HepG2 (cell line): ENCODE measurements around the gene GNRHR. TPM values are rescaled to one million over a fixed set of nuclear protein-coding genes. Genes with fewer than 3 reads are reported as not detected.
A peak's percentile ranks its signal among the peaks of the same experiment; 100 is the strongest.

Experiments
- ATAC-seq: fragments of 200-7000 bp; cut with Tn5 transposase; 3 replicates; pipeline ENCODE4 v1.9.1; 2020; ENCODE audit warnings: mild to moderate bottlenecking, moderate library complexity
- BruUV-seq: library from RNA; stranded (reverse); fragments of 400-500 nt; replicated peaks from 2 replicates; lab custom pipeline; 2021; lab: Mats Ljungman, UMichigan
- CTCF ChIA-PET: fragments of 300-600 bp; formaldehyde crosslinking; extraction: SDS; loops from one replicate; lab custom pipeline; 2021; ENCODE audit warnings: low total read pairs, inconsistent platforms, low intra/inter-chr PET ratio; lab: Yijun Ruan, JAX
- POLR2A ChIA-PET: fragments of 350-600 bp; sonication (Branson Sonifier 250); formaldehyde crosslinking; loops from one replicate; lab custom pipeline; 2020; ENCODE audit warnings: antibody characterized with exemption, inconsistent platforms; lab: Yijun Ruan, JAX
- DNase-seq: peaks from one replicate; pipeline ENCODE4 v3.0.0-alpha.2; 2015; ENCODE audit warnings: low spot score
- FAIRE-seq: peaks from 3 replicates; lab custom pipeline; 2011; peaks lifted over from hg19 to GRCh38; lab: Jason Lieb, UNC
- H2AFZ ChIP-seq: one replicate; pipeline ENCODE4 v1.6.1; 2011; ENCODE audit warnings: low read length, inconsistent platforms
- H3K27ac ChIP-seq: fragments of 300-600 bp; 3 replicates; pipeline ENCODE4 v1.8.0; 2011; ENCODE audit warnings: mixed run types, mild to moderate bottlenecking, mixed read lengths, low read length, inconsistent platforms; ENCODE audit not compliant: insufficient read depth; ENCODE audit errors: extremely low read length
- H3K27me3 ChIP-seq, 2 experiments: fragments of 200-600 bp in 1 of 2; 2 replicates in 1 of 2; 3 replicates in 1 of 2; pipeline versions ENCODE4 v1.6.0 to v1.8.0; 2011; ENCODE audit warnings: low read length in 2 of 2, mild to moderate bottlenecking in 2 of 2, moderate library complexity in 2 of 2, inconsistent platforms in 1 of 2; ENCODE audit not compliant: insufficient read depth in 2 of 2, control insufficient read depth in 1 of 2
- H3K36me3 ChIP-seq, 2 experiments: fragments of 200-600 bp in 1 of 2; replicated peaks in 1 of 2; 2 replicates in 1 of 2; 3 replicates in 1 of 2; pipeline versions ENCODE4 v1.5.1 to v1.8.0; 2011; ENCODE audit warnings: low read length in 2 of 2, inconsistent platforms in 1 of 2; ENCODE audit not compliant: insufficient read depth in 2 of 2, control insufficient read depth in 1 of 2
- H3K4me1 ChIP-seq: 2 replicates; pipeline ENCODE4 v1.5.1; 2012; ENCODE audit warnings: low read length, inconsistent platforms; ENCODE audit not compliant: insufficient read depth
- H3K4me2 ChIP-seq: 2 replicates; pipeline ENCODE4 v1.6.0; 2011; ENCODE audit warnings: low read depth, low read length, inconsistent platforms
- H3K4me3 ChIP-seq, 3 experiments: fragments of 200-600 bp in 1 of 3; sonication (generic), shearing (Covaris generic) in 1 of 3; replicated peaks in 1 of 3; 2 replicates each; pipeline ENCODE4 v1.5.1; 2011 to 2016; ENCODE audit warnings: low read length in 3 of 3, inconsistent platforms in 2 of 3, low read depth in 2 of 3, mild to moderate bottlenecking in 2 of 3, control low read depth in 1 of 3, mixed read lengths in 1 of 3; ENCODE audit not compliant: insufficient read depth in 1 of 3
- H3K79me2 ChIP-seq: one replicate; pipeline ENCODE4 v1.6.1; 2011; ENCODE audit warnings: low read length, inconsistent platforms; ENCODE audit not compliant: insufficient read depth
- H3K9ac ChIP-seq: 2 replicates; pipeline ENCODE4 v1.6.0; 2011; ENCODE audit warnings: mild to moderate bottlenecking, low read depth, low read length, inconsistent platforms; ENCODE audit not compliant: insufficient read depth
- H3K9me3 ChIP-seq: 2 replicates; pipeline ENCODE4 v1.5.1; 2012; ENCODE audit warnings: mild to moderate bottlenecking, low read length
- H4K20me1 ChIP-seq: 2 replicates; pipeline ENCODE4 v1.6.0; 2011; ENCODE audit warnings: inconsistent platforms, mild to moderate bottlenecking, low read length, moderate library complexity; ENCODE audit not compliant: insufficient read depth
- ARID2 ChIP-seq: sonication (generic); formaldehyde crosslinking; IDR thresholded peaks from 2 replicates; pipeline ENCODE4 v1.8.1; 2022; ENCODE audit warnings: mild to moderate bottlenecking, missing genetic modification reagents, borderline replicate concordance
- FIP1L1 ChIP-seq: fragments of 200-400 bp; formaldehyde crosslinking; IDR thresholded peaks from 2 replicates; pipeline ENCODE4 v1.6.1; 2018; ENCODE audit warnings: low read depth, mild to moderate bottlenecking, low read length, moderate library complexity, borderline replicate concordance; ENCODE audit not compliant: insufficient read depth
- RBM22 ChIP-seq: fragments of 200-400 bp; formaldehyde crosslinking; optimal IDR thresholded peaks from 2 replicates; pipeline ENCODE3; 2017; ENCODE audit warnings: mild to moderate bottlenecking, low read length, moderate library complexity
- SPEN ChIP-seq: sonication (generic); formaldehyde crosslinking; IDR thresholded peaks from 2 replicates; pipeline ENCODE4 v1.5.1; 2020; ENCODE audit warnings: low read depth, mild to moderate bottlenecking, missing genetic modification reagents
- TCF7 ChIP-seq: sonication (generic); IDR thresholded peaks from 2 replicates; pipeline ENCODE4 v1.6.1; 2016; ENCODE audit warnings: antibody characterized with exemption, low read depth
- WGBS: methylation state at CpG from one replicate; pipeline ENCODE4 v1.1.6; 2017; ENCODE audit warnings: low lambda C conversion rate; 5-methylcytosine and 5-hydroxymethylcytosine counted together
- in situ Hi-C: cut with HindIII; loops from 2 replicates; pipeline ENCODE4 v1.10.0; 2017; ENCODE audit warnings: low pct_unique_long_range_greater_than_20kb; ENCODE audit not compliant: extremely low pct_ligation_motif_present
- intact Hi-C: fragments of 100-400 bp; cut with micrococcal nuclease; formaldehyde crosslinking; loops from one replicate; pipeline ENCODE4 v1.10.0; 2022; ENCODE audit not compliant: unreplicated experiment
- polyA plus RNA-seq, 8 experiments: library from polyadenylated mRNA; depleted of rRNA in 3 of 8; stranded (reverse) in 7 of 8; unstranded in 1 of 8; fragments of >200 nt; fragmentation: Illumina TruSeq in 4 of 8; extraction: Trizol in 4 of 8; gene quantifications; 2 replicates each; pipeline versions ENCODE4 v1.2.1 to v1.2.3, GENCODE V29; 2011 to 2016; ENCODE audit warnings: low read depth in 4 of 8, missing spikeins in 1 of 8, mixed read lengths in 1 of 8; ENCODE audit not compliant: insufficient read depth in 1 of 8
- total RNA-seq, 5 experiments: library from RNA; depleted of rRNA; stranded (reverse); fragments of >200 nt; fragmentation: Illumina TruSeq; extraction: Trizol; gene quantifications; 2 replicates each; pipeline ENCODE4 v1.2.3, GENCODE V29; 2016; ENCODE audit warnings: low read depth in 1 of 5
- TF ChIP-seq, protein P1 (sequence below): sonication (generic); formaldehyde crosslinking; IDR thresholded peaks from 2 replicates; pipeline ENCODE4 v1.5.0; 2020; ENCODE audit warnings: mild to moderate bottlenecking, missing genetic modification reagents, moderate library complexity
- TF ChIP-seq, protein P2 (sequence below): sonication (generic); formaldehyde crosslinking; conservative IDR thresholded peaks from 2 replicates; pipeline ENCODE4 v1.4.0; 2020; ENCODE audit warnings: missing genetic modification reagents
- TF ChIP-seq, protein P3 (sequence below): sonication (generic); formaldehyde crosslinking; IDR thresholded peaks from 2 replicates; pipeline ENCODE4 v1.4.0; 2020; ENCODE audit warnings: mild to moderate bottlenecking, missing genetic modification reagents

The GNRHR gene
- total and polyA plus RNA-seq, 2 of the 13 experiments (the other 11 are each of a cell fraction or from before 2014, with no cell fraction given) = not detected

DNA sequence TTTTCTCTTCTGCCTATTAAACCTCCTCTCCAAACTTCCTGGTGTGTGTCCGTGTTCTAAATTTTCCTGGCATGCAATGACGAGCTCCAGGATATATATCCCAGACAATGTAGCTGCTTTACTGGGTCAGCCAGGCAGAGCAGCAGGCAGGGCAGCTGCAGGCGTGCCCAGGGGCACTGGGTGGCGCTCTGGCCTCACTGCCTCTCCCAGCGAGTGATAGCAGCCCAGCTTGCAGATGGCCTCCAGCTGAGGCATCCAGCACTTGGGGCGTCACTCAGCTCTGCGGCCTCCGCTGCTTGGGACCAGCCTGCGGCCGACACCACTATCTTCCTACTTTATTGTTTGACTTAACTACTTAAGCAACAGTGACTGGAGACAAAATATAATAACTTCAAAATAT is 30.2 kb downstream of the GNRHR start:
- CTCF ChIA-PET = no interaction called here
- Histone ChIP-seq H3K9ac (no peak overlapping the region), H4K20me1 (no peaks in the 10 kb centered on the region), H3K79me2 (no peaks in the 10 kb centered on the region), H3K4me2 (no peak overlapping the region), H3K9me3 (peaks cover 12% of the 10 kb centered on the region), H3K36me3 (peaks cover 1 to 7% of the 10 kb centered on the region in 2 experiments; a peak in 2 of 5 replicates), H3K4me1 (no peaks in the 10 kb centered on the region), H2AFZ (no peak overlapping the region), H3K27ac (no peak overlapping the region), H3K4me3 (no peak overlapping the region), H3K27me3 (no peaks in the 10 kb centered on the region)
- DNase-seq (no peak), ATAC-seq (peak; percentile 46; the same call in 2 of the 3 replicates), FAIRE-seq (no peak)
- in situ Hi-C loops (no loop called here), intact Hi-C loops (no loop called here)
- POLR2A ChIA-PET = no interaction called here
- WGBS = 96% methylated on average over 9 of the region's 10 CpGs
- BruUV-seq = no TSS peak
- TF ChIP-seq, protein P1, sequence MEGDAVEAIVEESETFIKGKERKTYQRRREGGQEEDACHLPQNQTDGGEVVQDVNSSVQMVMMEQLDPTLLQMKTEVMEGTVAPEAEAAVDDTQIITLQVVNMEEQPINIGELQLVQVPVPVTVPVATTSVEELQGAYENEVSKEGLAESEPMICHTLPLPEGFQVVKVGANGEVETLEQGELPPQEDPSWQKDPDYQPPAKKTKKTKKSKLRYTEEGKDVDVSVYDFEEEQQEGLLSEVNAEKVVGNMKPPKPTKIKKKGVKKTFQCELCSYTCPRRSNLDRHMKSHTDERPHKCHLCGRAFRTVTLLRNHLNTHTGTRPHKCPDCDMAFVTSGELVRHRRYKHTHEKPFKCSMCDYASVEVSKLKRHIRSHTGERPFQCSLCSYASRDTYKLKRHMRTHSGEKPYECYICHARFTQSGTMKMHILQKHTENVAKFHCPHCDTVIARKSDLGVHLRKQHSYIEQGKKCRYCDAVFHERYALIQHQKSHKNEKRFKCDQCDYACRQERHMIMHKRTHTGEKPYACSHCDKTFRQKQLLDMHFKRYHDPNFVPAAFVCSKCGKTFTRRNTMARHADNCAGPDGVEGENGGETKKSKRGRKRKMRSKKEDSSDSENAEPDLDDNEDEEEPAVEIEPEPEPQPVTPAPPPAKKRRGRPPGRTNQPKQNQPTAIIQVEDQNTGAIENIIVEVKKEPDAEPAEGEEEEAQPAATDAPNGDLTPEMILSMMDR (CRISPR knock-in tag) = 0 out of 2 replicates have a peak, but pooled peaks have one; percentile 28
- no peak for TF ChIP-seq TCF7

DNA sequence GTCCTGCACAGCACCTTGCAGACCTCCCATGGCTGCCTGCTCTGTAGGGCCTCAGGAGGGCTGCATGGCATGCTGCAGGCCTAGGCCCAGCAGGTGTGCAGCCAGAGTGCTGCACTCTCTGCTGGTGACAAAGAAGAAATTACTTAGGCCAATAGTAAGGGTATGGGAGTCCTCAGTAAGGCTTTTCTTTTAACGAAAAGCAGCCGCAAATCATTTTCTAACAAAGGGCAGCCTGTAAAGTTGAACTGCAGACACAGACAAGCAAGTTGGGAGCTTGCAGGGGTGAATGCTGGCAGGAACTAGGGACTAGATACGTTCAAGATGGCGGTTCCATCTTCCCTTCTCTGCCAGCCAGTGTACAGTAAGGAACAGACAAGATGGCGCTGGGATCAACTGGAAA is 30.8 kb downstream of the GNRHR start:
- no TSS peak for BruUV-seq
- CTCF ChIA-PET = no interaction called here
- TF ChIP-seq SPEN = no peak
- TF ChIP-seq, protein P2, sequence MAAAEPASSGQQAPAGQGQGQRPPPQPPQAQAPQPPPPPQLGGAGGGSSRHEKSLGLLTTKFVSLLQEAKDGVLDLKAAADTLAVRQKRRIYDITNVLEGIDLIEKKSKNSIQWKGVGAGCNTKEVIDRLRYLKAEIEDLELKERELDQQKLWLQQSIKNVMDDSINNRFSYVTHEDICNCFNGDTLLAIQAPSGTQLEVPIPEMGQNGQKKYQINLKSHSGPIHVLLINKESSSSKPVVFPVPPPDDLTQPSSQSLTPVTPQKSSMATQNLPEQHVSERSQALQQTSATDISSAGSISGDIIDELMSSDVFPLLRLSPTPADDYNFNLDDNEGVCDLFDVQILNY (CRISPR knock-in tag) = no peak
- no peak for TF ChIP-seq FIP1L1
- no peak for TF ChIP-seq ARID2 (CRISPR knock-in tag)
- TF ChIP-seq, protein P3, sequence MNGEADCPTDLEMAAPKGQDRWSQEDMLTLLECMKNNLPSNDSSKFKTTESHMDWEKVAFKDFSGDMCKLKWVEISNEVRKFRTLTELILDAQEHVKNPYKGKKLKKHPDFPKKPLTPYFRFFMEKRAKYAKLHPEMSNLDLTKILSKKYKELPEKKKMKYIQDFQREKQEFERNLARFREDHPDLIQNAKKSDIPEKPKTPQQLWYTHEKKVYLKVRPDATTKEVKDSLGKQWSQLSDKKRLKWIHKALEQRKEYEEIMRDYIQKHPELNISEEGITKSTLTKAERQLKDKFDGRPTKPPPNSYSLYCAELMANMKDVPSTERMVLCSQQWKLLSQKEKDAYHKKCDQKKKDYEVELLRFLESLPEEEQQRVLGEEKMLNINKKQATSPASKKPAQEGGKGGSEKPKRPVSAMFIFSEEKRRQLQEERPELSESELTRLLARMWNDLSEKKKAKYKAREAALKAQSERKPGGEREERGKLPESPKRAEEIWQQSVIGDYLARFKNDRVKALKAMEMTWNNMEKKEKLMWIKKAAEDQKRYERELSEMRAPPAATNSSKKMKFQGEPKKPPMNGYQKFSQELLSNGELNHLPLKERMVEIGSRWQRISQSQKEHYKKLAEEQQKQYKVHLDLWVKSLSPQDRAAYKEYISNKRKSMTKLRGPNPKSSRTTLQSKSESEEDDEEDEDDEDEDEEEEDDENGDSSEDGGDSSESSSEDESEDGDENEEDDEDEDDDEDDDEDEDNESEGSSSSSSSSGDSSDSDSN (CRISPR knock-in tag) = no peak
- peak; percentile 16 for TF ChIP-seq RBM22
- no peak overlapping the region for H3K4me2 ChIP-seq
- ATAC-seq (peak; percentile 41; the same call in 1 of the 3 replicates), FAIRE-seq (no peak), DNase-seq (no peak)
- 100% methylated on average over 5 of the region's 5 CpGs for WGBS
- peaks cover 12% of the 10 kb centered on the region for H3K9me3 ChIP-seq
- peaks cover 1 to 7% of the 10 kb centered on the region in 2 experiments; a peak in 2 of 5 replicates for H3K36me3 ChIP-seq
- H3K27me3 ChIP-seq = no peaks in the 10 kb centered on the region
- H3K4me3 ChIP-seq = no peak overlapping the region
- H4K20me1 ChIP-seq = no peaks in the 10 kb centered on the region
- H3K27ac ChIP-seq = no peak overlapping the region
- in situ Hi-C loops = no loop called here
- POLR2A ChIA-PET = no interaction called here
- no peak overlapping the region for H3K9ac ChIP-seq
- intact Hi-C loops = no loop called here
- no peak overlapping the region for H2AFZ ChIP-seq
- no peaks in the 10 kb centered on the region for H3K4me1 ChIP-seq
- no peaks in the 10 kb centered on the region for H3K79me2 ChIP-seq
